HUES6 (cell line): ENCODE measurements around the gene MYO5C.

Source experiments
- H3K27ac ChIP-seq: 2 replicates; pipeline ENCODE4 v1.7.0; 2013; ENCODE audit warnings: low read depth, mild to moderate bottlenecking, low read length, inconsistent platforms
- H3K27me3 ChIP-seq: 2 replicates; pipeline ENCODE4 v1.6.1; 2013; ENCODE audit warnings: low read length; ENCODE audit not compliant: control insufficient read depth, insufficient read depth
- H3K36me3 ChIP-seq: 2 replicates; pipeline ENCODE4 v1.6.1; 2013; ENCODE audit warnings: low read length; ENCODE audit not compliant: control insufficient read depth, insufficient read depth
- H3K4me1 ChIP-seq: 2 replicates; pipeline ENCODE4 v1.6.1; 2013; ENCODE audit warnings: low read length; ENCODE audit not compliant: control insufficient read depth, insufficient read depth
- H3K4me3 ChIP-seq: 2 replicates; pipeline ENCODE4 v1.5.1; 2013; ENCODE audit warnings: low read depth, low read length
- H3K9ac ChIP-seq: one replicate; pipeline ENCODE4 v1.6.1; 2013; ENCODE audit warnings: mild to moderate bottlenecking, low read length
- H3K9me3 ChIP-seq: 2 replicates; pipeline ENCODE4 v1.6.1; 2013; ENCODE audit warnings: low read depth, low read length; ENCODE audit not compliant: control insufficient read depth, insufficient read depth

MYO5C gene

DNA sequence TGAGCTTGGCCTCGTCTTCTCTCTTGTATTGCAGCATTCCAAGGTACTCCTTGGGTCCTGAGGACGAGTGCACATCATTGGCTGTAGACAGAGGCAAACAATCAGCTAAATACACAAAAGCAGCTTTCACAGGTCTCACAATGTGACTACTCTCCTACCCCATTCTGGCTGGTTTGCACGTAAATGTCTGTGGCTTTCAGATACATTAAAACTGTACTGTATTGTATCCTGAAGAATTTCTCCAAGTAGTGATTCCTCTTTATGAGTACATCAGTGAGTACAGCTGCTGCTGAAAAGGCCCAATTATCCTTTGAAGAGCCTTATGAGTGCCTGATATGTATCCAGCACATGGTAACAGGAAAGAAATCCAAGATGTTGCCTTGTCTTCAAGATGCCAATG, 82.4 kb downstream of the MYO5C start:
- Histone ChIP-seq H3K36me3 (peaks cover 61% of the 10 kb centered on the region), H3K9ac (no peak overlapping the region), H3K27ac (no peak overlapping the region), H3K27me3 (no peaks in the 10 kb centered on the region), H3K4me1 (no peaks in the 10 kb centered on the region), H3K4me3 (no peak overlapping the region), H3K9me3 (no peaks in the 10 kb centered on the region)

- H3K9me3 ChIP-seq, result no peaks in the 10 kb centered on the region
- no peaks in the 10 kb centered on the region for H3K4me1 ChIP-seq
- H3K27me3 ChIP-seq, result no peaks in the 10 kb centered on the region
- no peak overlapping the region for H3K4me3 ChIP-seq
- peaks cover 61% of the 10 kb centered on the region for H3K36me3 ChIP-seq
- no peak overlapping the region for H3K27ac ChIP-seq
- H3K9ac ChIP-seq, result no peak overlapping the region
These were observed 87.2 kb downstream of the MYO5C start for GRCh38 chr15:52208306-52208946.

DNA sequence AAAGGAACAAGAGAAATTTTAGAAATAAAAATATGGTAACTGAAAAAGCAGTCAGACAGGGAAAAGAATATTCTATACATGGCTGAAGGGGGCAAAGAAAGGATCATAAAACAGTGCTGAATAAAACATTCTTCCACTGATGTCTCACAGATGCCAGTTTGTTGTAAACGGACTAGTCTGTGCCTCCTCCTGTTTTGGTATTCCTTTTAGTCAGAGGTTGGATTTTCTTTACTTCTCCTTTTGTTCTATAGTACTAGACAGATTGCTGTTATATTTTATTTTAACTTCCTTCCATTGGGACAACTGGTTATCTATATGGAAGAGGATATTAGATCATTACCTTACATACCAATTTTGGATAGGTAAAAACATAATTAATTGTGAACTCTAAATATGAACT, 88.4 kb downstream of the MYO5C start:
- Histone ChIP-seq H3K36me3 (peaks cover 51% of the 10 kb centered on the region), H3K27me3 (no peaks in the 10 kb centered on the region), H3K4me3 (no peak overlapping the region), H3K4me1 (no peaks in the 10 kb centered on the region), H3K9me3 (no peaks in the 10 kb centered on the region), H3K27ac (no peak overlapping the region), H3K9ac (no peak overlapping the region)

DNA sequence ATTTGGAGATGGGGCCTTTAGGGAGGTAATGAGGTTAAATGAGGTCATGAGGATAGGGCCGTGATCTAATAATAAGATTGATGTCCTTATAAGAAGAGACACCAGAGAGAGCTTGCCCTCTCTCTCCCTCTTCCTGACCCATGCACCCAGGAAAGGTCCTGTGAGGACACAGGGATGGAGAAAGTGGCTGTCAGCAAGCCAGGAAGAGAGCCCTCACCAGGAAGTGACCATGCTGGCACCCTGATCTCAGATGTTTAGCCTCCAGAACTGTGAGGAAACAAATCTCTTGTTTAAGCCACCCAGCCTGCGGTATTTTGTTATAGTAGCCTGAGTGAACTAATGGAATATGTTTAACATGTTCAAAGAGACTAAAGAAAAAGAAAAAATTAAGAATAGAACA, 89.2 kb downstream of the MYO5C start:
- no peaks in the 10 kb centered on the region for H3K27me3 ChIP-seq
- no peaks in the 10 kb centered on the region for H3K9me3 ChIP-seq
- no peak overlapping the region for H3K27ac ChIP-seq
- no peak overlapping the region for H3K9ac ChIP-seq
- H3K36me3 ChIP-seq, result peaks cover 44% of the 10 kb centered on the region
- H3K4me3 ChIP-seq, result no peak overlapping the region
- H3K4me1 ChIP-seq, result no peaks in the 10 kb centered on the region

GRCh38 chr15:52204657-52205056, 90.9 kb downstream of the MYO5C start:
- Histone ChIP-seq H3K9ac (no peak overlapping the region), H3K36me3 (peaks cover 32% of the 10 kb centered on the region), H3K4me1 (no peaks in the 10 kb centered on the region), H3K27me3 (no peaks in the 10 kb centered on the region), H3K27ac (no peak overlapping the region), H3K4me3 (no peak overlapping the region), H3K9me3 (no peaks in the 10 kb centered on the region)

DNA sequence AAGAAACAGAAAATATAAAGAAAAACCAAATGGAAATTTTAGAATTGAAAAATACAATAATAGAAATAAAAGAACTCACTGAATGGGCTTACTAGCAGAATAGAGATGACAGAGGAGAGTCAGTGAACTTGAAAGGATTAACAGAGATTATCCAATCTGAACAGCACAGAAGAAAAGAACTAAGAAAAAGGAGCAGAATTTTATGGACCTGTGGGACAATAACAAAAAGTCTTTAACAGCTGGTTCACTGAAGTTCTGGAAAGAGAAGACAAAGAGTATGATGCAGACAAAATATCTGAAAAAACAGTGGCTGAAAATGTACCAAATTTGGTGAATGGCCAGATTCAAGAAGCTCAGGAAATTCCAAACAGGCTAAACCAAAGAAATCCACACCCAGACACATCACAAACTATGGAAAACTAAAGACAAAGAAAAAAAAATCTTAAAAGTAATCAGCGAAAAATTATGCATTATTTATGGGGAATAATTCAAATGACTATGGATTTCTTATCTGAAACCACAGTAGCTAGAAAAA, 94.7 kb downstream of the MYO5C start:
- no peaks in the 10 kb centered on the region for H3K9me3 ChIP-seq

GRCh38 chr15:52199271-52199670, 96.3 kb downstream of the MYO5C start:
- no peaks in the 10 kb centered on the region for H3K27me3 ChIP-seq
- no peaks in the 10 kb centered on the region for H3K4me1 ChIP-seq
- no peaks in the 10 kb centered on the region for H3K9me3 ChIP-seq
- peaks cover 33% of the 10 kb centered on the region for H3K36me3 ChIP-seq
- no peak overlapping the region for H3K4me3 ChIP-seq
- H3K27ac ChIP-seq, result no peak overlapping the region
- H3K9ac ChIP-seq, result no peak overlapping the region

More for the DNA sequence above, 94.7 kb downstream of the MYO5C start:
- no peak overlapping the region for H3K4me3 ChIP-seq
- no peaks in the 10 kb centered on the region for H3K27me3 ChIP-seq
- H3K4me1 ChIP-seq, result no peaks in the 10 kb centered on the region
- no peak overlapping the region for H3K9ac ChIP-seq
- H3K36me3 ChIP-seq, result peaks cover 37% of the 10 kb centered on the region
- H3K27ac ChIP-seq, result no peak overlapping the region

- Histone ChIP-seq H3K9me3 (no peaks in the 10 kb centered on the region), H3K9ac (no peak overlapping the region), H3K27me3 (no peaks in the 10 kb centered on the region), H3K4me3 (no peak overlapping the region), H3K4me1 (no peaks in the 10 kb centered on the region), H3K27ac (no peak overlapping the region), H3K36me3 (peaks cover 34% of the 10 kb centered on the region)
These were observed 98.7 kb downstream of the MYO5C start for GRCh38 chr15:52196891-52197290.

- Histone ChIP-seq H3K4me1 (peaks cover 4% of the 10 kb centered on the region; the same call in 1 of the 2 replicates), H3K9me3 (no peaks in the 10 kb centered on the region), H3K9ac (no peak overlapping the region), H3K27ac (no peak overlapping the region), H3K36me3 (peaks cover 28% of the 10 kb centered on the region), H3K4me3 (no peak overlapping the region), H3K27me3 (no peaks in the 10 kb centered on the region)
These were observed 101.8 kb downstream of the MYO5C start for GRCh38 chr15:52193791-52194190.

DNA sequence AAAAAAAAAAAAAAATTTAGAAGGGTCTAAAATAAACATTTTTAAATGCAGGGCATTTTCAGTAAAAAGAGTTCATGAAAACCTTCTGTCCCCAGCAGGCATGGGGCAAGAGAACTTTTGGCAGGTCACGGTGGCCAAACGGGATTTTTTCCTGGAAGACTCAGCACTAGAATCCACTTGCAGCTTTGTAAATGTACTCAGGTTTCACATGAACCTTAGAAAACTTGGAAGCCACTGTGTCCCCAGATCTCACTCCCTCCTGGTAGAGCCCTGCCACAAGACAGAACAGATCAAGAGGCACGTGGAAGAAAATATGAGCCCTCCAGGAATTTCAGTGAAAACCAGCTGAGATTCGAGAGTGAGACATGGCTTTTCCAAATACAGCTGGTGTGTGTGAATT, 102.3 kb downstream of the MYO5C start:
- Histone ChIP-seq H3K27me3 (no peaks in the 10 kb centered on the region), H3K9me3 (no peaks in the 10 kb centered on the region), H3K36me3 (peaks cover 28% of the 10 kb centered on the region), H3K27ac (no peak overlapping the region), H3K4me3 (no peak overlapping the region), H3K4me1 (peaks cover 4% of the 10 kb centered on the region; the same call in 1 of the 2 replicates), H3K9ac (no peak overlapping the region)

- Histone ChIP-seq H3K9me3 (no peaks in the 10 kb centered on the region), H3K27me3 (no peaks in the 10 kb centered on the region), H3K27ac (no peak within 1 kb of the TSS), H3K4me1 (peaks cover 4% of the 10 kb centered on the region; the same call in 1 of the 2 replicates), H3K9ac (no peak within 1 kb of the TSS), H3K4me3 (no peak within 1 kb of the TSS), H3K36me3 (peaks cover 19% of the 10 kb centered on the region)
These were observed 104.4 kb downstream of the MYO5C start, which contains the start of gene GNB5 for GRCh38 chr15:52191207-52191606. Gene GNB5, minus strand, starts transcription at chr15:52191392. Its CDS starts 6,716 bp downstream, at chr15:52184676.
